ENCODE results near the gene LRSAM1.

DNA sequence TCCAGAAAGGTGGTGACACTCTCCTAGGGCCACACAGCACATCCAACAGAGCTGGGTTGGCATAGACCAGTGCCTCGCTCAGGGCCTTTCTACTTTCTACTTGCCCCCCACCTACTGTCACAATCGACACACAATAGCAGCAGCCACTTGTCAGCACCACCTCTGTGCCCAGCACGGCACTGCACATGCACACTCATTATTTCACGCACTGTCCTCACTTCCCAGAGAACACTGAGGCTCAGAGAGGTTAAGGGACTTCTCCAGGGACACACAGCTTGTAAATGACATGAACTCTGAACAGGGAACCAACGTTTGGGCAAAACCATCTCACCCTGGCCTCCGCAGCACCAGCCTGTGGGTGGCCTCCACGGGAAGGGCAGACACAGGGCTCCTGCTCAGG is 89.9 kb downstream of the LRSAM1 start:
- TF ChIP-seq POLR2A (IDR thresholded peaks at IDR 0.05) = no peak
- TF ChIP-seq, protein P1, sequence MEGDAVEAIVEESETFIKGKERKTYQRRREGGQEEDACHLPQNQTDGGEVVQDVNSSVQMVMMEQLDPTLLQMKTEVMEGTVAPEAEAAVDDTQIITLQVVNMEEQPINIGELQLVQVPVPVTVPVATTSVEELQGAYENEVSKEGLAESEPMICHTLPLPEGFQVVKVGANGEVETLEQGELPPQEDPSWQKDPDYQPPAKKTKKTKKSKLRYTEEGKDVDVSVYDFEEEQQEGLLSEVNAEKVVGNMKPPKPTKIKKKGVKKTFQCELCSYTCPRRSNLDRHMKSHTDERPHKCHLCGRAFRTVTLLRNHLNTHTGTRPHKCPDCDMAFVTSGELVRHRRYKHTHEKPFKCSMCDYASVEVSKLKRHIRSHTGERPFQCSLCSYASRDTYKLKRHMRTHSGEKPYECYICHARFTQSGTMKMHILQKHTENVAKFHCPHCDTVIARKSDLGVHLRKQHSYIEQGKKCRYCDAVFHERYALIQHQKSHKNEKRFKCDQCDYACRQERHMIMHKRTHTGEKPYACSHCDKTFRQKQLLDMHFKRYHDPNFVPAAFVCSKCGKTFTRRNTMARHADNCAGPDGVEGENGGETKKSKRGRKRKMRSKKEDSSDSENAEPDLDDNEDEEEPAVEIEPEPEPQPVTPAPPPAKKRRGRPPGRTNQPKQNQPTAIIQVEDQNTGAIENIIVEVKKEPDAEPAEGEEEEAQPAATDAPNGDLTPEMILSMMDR (IDR thresholded peaks at IDR 0.05) = no peak

All from adrenal gland (tissue), 5 donors.